HL-60/S4 treated with retinoic acid at 250 ng/mL for 4 days and 3 days (cell line): ENCODE data around the gene TIFAB.

Experiments
- in situ Hi-C: fragments of 300-500 bp; cut with MboI; formaldehyde crosslinking; loops from 2 replicates; pipeline ENCODE4 v1.7.0; 2022; ENCODE audit warnings: low sequenced_read_pairs

Gene TIFAB

GRCh38 chr5:135428586-135428985 is 23.6 kb downstream of the TIFAB start:
- in situ Hi-C loops: no loop called here

DNA sequence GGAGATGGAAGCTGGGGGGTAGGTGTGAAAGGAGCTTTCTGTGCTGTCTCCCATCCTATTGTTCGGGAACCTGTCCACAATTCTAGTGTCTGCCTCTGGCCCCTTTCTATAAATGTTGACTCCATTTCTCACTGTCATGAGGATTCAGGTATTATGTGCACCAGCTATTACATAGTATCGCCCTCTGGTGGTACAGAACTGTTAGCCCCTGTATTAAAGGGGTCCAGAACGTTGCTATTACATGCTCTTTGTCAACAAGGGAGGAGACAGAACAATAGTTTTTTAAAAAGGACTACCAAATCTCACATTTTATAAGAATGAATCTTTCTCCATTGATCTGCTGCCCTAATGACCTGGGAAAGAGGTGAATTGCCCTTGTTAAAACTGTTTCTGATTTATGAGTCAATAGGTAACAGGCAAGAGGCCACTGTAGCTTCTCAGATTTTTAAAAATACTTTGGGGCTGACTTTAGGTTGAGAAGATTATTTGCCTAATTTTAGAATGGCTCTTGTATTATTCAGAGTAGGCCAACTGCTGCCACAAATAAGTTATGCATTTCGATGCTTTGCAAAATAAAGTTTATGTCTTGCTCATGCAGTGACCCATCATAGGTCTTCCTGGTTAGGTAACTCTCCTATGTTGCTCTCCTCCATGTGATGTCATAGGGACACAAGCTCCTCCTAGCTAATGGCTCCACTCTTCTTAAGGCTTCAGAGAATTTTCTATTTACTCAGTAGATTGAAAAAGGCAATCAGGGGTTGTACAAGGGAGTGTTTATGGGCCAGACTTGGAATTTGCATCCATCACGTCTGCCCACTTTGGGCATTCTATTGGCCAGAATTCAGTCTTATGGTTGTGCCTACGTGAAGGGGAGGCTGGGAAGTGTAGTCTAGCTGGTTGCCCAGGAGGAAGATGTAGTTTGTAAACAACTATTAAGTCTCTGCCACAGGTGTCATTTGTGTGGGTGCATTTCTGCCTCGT is 25.8 kb downstream of the TIFAB start:
- in situ Hi-C loops: no loop called here

GRCh38 chr5:135425641-135426040 is 26.5 kb downstream of the TIFAB start:
- in situ Hi-C loops: no loop called here

GRCh38 chr5:135423846-135424168 is 28.3 kb downstream of the TIFAB start:
- in situ Hi-C loops: no loop called here

GRCh38 chr5:135423146-135423845 is 28.9 kb downstream of the TIFAB start:
- in situ Hi-C loops: no loop called here

DNA sequence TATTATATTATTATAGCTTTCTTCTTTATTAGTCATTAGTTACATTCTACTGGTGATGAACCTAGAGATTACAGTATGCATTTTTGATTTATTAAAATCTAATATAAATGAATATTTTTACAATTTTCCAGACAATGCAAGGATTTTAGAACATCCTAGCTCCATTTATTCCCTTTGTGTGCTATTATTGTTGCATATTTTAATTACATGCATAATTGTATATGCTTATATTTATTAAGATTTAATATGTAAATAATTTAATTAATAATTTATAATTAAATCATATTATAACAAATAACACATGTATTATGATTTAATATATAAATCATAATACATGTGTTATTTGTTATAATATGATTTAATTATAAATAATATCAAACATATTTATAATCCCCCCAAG is 29.7 kb downstream of the TIFAB start:
- in situ Hi-C loops: no loop called here

GRCh38 chr5:135417083-135417482 is 35.1 kb downstream of the TIFAB start:
- in situ Hi-C loops: no loop called here

DNA sequence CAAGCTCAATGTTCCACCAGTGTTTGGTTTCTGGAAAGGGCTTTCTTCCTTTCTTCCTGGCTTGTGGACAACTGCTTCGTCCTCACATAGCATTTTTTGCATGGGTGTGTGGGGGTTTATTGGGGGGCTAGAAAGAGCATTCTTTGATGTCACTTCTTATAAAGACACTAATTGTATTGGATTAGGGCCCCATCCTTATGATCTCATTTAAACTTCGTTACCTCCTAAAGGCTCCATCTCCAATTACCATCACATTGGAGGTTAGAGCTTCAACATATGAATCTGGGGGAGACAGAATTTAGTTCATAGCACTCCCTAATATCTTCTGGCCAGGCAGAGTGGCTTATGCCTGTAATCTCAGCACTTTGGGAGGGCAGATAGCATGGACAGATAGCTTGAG is 47.1 kb downstream of the TIFAB start:
- in situ Hi-C loops: no loop called here

DNA sequence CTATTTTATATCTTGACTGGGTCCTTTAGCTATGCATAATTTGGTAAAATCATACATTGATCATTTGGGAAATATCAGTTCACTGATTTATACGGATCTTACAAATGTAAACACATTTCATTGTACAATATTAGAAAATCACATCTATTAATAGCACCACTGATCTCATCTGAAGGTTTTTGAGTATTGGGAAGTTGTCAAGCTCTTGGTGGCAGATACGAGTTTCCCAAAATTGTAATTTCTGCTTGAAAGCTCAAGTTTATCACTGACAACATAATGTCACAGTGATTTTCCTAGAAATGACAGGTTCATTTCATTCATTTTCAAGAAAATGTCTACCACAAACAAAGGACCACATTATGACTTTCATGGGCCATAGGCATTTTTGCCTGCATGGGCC is 50.1 kb downstream of the TIFAB start:
- in situ Hi-C loops: no loop called here

- in situ Hi-C loops: no loop called here
Observed at GRCh38 chr5:135400866-135401265, 51.3 kb downstream of the TIFAB start.

DNA sequence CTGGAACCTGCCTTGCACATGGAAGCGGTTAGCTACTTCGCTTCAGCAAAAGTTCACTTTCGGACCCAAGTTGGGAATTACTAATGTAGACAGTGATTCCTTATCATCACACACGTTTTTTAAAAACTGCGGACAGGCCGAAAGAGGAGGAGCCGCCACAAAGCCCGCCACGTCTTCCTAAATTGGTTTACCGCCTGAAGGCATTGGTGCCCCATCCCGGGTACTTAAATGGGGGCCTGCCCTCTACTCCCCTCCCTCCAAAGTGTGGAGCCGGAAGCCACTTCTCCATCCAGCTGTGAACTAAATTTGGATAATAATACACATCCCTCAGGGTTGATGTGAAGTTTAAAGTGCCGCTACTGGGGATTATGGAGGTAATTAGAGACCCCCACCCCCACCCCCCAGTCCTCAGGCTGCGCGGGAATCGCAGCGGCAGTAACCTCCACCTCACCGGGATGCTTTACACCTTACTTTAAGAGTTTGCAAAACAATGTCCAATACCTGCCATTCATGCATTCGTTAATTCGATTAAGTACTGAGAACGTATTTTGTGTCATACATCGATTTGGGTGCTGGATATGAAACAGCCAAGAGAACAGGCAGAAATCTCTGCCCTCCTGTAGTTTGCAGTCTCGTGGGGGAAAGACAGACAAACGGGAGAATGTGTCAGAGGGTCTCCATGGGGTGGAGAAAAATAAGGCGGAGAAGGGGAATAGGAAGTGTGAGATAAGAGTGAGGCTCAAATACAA is 52.2 kb downstream of the TIFAB start:
- in situ Hi-C loops: no loop called here

DNA sequence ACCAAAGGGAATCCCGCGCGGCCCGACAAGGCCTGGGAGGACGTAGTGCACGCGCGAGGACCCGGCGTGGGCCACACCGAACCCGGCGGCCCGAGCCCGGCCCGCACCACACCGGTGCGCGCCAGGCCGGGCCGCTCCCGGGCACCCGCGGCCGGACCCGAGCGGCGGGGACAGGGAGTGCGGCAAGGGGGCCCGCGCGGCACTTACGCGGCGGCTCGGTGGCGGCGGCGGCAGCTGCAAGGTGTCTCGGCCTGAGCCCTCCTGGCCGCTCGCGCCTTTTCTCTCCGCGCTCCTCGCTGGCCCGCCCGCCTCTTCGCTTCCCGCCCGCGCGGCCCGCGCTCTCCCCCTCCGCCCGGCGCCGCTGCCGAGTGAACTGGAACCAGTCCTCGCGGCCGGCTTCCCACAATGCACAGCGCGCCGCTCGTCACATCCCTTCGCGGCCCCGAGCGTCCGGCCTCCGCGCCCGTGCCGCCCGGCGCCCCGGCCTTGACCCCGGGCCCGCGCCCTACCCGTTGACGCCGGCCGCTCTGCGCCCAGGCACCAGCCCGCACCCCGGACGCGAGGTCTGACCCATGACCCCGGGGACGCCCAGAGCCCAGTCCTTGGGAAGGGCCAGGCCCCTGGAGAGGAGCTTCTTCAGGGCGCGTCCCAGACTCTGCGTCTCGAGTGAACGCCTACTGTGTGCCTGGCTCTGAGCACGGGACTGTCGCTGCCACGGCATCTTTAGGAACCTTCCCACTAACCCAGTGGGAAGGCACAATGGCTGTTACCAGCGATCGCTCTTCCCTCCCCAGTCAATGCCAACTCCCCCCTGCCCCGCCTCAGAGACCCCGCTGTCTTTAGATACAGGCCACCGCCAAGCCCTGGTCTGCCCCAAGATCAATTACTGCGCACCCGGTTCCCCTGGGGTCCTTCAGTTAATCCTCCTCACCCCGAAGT is 53.0 kb downstream of the TIFAB start, which contains the start of gene MACROH2A1:
Gene MACROH2A1, minus strand, starts transcription at position 377 of the 939 bp plus-strand sequence. CDS start 10,138 bp downstream, outside the sequence.
- in situ Hi-C loops: no loop called here

GRCh38 chr5:135398160-135398854 is 53.8 kb downstream of the TIFAB start:
- in situ Hi-C loops: no loop called here
